Activated T-helper 9 cell treated with anti-CD3 and anti-CD28 coated beads, Interleukin-2, amount 50 U/mL, for 16 hours (primary cell): ENCODE data around the gene KRT13.
A peak's percentile ranks its signal among the peaks of the same experiment; 100 is the strongest.
"Not testable (repeated sequence)": the region's sequence is repeated elsewhere in the genome, so short reads cannot be mapped to it uniquely, and the experiment has no call there.

Experiments used
- DNase-seq: peaks from one replicate; pipeline ENCODE4 v3.0.0-alpha.2; 2020; ENCODE audit warnings: low read depth

The KRT13 gene

DNA sequence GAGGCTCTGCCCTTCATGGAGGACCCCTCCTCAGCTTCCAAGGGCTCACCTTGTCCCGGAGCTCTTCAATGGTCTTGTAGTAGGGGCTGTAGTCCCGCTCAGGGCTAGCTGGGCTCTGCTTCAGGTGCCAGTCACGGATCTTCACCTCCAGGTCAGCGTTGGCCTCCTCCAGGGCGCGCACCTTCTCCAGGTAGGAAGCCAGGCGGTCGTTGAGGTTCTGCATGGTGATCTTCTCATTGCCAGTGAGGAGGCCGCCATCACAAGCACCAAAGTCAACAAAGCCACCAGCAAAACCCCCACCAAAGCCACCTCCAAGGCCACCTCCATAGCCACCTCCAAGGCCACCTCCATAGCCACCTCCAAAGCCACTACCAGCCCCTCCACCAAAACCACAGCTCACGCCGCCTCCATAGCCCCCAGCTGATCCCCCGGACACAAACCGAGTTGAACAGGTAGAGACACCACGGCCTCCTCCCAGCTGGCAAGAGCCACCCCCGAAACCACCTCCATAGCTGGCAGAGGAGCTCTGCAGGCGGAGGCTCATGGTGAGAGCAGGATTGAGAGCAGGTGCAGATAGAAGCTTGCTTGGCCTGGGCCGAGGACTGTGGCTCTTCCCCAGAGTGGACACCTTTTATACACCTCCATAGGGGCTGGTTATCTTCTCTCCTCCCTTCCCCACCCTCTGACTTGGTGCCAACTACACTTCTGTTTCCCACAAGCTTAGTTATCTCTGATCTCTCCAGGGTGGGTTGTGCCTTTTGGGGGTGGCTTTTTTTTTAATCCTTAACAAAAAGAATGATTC, at the start of gene KRT13:
KRT13 (minus strand) TSS at position 606 of the 802 bp plus-strand sequence; CDS start at position 544, 62 bp downstream.
- DNase-seq: no peak

DNA sequence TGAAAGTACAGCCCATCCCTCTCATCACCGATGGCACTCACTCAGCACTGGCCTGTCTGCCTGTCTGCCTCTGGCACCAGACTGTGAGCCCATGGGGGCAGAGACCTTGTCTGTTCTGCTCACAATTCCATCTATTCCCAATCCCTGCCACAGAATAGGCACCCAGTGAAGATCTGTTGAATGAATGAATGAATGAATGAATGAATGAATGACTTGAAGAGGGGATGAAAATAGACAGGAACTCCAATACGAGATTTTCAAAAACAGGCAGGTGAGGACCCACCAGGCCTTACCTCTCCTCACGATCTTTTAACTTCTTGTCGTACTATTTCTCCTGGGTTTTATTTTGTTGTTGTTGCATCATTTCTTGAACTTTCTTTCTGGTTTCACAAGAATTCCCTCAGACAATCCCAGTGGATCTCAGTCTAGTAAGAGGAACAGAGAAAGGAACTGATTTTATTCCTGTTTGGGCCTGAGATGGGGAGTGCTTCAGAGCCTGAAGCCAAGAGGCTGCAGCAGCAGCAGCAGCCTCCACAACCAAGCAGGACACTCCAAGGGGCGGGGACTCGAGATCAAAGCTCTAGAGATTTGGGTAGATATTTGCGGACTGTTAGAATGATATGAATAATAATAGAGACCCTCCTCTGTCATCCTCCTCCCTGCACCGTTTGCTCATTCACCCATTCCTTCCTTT, 48.7 kb upstream of the KRT13 start:
- DNase-seq: no peak

DNA sequence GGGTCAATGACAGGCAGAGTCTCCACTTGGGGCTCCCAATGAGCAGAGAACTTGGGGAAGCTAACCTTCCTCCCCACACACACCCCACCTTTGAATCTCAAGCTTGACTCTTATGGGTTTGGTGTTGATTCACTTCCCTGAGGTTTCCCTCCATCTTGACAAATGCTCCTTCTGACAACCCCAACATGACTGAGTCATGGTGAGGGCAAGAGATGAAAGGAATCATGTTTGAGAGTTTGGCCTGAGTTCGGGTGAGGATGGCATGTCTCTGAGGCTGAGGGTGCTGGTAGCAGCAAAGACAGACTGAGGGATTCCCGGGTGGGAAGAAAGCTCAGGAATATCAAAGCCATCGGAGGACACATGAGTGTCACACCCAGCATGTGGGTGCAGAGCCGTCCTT, 47.8 kb upstream of the KRT13 start:
- DNase-seq: no peak

DNA sequence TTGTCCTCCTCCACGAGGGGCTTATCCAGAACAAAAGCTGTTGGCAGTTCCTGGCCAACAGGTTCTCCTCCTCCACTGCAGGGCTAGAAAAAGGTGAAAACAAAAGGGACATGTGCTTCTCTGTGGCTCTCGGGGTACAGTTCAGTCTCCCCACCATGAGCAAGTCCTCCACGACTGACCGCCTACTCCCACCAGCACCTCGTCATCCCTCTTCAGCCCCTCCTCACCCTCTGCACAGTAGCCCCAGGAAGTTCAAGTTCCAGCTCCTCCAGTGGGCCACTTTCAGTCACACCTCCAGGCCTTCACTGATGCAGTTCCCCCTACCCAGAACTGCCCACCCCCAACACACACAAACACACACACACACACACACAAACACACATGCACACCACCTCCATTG, 47.0 kb upstream of the KRT13 start:
- DNase-seq: no peak

DNA sequence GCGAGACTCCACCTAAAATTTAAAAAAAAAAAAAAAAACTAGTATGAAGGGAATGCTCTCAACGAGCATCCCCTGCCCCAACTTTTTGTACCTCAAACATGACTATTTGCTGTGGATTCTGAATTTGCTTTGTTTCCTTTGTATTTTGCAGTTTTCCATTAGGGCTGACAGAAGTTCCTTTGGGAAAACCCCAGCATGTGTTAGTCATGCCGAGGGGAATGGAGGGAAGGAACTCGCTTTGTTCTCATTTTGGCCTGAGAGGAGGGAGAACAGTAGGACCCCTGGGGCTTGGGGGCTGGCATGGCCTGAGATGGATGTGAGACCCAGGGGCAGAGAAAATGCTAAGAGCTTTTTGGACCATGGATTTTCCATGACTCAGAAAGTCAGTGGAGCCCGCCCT, 46.0 kb upstream of the KRT13 start:
- DNase-seq: no peak

DNA sequence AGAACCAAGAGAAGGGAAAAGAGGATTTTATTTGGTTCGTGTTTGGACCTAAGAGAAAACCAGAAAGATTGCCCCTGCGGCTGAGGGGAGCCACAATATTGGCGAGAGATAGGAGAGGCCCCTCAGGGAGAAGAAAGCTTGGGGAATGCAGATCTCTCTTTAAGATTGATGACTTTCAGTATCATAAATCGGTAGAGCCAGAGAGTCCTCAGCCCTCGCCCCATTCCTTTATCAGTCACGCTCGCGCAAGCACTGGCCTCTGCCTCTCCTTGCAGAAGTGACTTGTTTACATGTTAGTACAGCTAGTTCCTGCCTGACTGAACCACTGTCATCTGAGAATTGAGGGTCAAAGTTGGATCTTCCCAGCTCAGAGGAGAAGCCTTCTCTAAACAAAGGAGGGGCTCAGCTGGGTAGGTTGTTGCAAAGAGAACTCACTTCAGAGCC, 44.2 kb upstream of the KRT13 start:
- no peak for DNase-seq

DNA sequence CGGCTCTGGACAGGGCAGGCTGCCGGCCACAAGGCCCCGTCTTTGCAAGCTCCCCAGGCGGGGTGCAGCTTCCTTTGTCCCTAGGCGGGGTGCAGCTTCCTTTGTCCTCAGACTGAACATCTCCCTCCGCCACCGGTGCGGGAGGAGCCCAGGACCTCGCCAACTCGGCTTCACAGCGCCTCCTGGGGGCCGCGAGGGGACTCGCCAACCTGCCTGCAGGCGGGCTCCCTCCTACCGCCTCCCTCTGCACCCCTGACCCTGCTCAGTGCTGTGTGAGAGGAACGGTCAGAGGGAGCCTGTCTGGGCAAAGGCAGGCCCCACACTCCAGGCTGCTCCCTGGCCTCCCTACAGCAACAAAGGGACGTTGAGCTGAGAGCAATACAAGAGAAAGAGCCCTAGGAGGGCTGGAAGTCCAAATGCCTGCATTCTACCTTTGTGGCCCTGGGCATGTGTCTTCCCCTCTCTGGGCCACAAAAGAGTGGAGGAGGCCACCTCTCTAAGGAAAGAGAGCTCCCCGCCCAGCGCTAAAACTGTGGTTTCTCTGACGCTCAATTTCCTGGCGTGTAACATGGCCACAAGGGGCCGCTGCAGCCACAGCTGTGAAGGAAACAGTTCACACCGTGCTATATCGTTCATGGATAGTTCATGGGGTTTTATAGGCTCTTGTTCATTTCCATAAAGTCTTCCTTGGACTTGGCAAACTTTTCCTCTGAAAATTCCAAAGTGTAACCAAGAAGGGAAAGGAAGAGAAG, 43.6 kb upstream of the KRT13 start:
- peak; percentile 69 for DNase-seq

DNA sequence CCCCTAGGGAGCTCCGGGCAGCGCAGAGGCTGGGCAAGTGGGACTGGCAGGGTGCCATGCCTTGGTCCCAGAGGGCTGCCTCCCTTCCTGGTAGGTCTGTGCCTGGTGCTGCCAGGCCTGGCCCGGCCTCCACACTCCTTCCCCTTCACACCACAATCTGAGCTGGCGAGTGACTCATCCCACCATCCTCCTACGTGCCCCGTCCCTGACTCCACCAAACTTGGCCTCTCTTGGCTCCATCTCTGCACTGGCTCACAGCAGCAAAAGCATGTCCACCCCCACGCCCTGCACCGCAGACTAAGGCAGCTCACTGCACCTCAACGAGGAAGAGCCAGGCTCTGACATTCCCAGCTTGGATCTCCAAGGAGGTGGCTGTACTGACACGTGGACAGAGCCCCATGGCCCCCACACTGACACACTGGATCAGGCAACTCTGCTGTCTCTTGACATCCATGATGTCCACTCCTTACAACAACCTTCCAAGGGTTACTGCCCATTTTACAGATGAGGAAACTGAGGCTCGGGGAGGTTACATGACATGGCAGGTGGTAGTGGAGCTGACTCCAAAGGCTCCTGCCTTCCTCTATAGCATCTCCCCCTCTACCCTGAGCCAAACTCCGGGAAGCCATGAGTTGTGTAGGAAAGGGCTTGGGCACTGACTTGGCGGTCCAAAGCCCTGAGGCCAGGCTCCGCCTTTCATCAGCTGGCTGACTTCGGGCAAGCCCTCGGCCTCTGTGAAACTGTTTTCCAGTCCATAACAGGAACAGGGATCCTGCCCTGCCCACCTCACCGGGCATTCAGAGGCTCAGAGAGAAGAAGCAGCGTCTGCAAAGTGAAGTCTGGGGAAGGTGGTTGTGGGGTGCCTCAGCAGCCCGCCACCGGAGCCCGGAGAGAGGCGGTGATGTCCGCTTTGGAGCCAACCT, 42.8 kb upstream of the KRT13 start:
- DNase-seq: peak; percentile 38

DNA sequence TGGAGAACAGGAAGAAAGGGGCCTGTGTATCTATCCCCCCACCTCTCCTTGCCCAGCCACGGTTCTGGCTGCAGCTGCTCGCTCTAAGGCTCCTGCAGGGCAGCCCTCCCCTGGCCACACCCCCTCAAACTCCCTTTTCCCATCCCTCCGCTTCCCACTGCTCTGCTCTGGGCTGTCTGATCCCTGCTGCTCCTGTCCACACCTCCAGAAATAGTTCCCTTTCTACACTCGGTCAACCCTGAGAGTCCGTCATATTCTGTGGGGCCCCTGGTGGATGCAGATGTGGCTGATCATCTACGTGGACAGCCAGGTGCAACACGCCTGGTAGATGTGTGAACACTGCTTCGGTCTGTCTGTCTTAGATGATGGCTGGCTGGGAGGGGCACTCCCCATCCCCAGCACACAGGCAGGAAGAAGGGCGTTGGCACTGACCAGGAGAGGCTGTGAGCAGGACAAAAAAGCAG, 42.0 kb upstream of the KRT13 start:
- no peak for DNase-seq

DNA sequence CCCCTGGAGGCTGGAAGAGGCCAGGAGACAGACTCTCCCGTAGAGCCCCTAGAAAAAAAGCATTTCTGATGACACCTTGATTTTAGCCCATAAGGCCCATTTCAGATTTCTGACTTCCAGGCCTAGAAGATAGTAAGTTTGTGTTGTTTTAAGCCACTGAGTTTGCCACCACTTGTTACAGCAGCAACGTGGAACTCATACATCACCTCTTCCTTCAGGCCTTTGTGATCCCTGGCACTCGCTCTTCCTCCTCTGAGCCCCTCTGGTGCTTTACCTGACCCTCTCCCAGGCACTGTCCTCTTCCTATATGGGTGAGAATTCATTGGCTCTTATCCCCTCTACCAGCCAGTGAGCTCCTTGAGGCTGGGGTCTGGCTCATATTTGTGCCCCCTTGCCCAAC, 41.4 kb upstream of the KRT13 start:
- no peak for DNase-seq

DNA sequence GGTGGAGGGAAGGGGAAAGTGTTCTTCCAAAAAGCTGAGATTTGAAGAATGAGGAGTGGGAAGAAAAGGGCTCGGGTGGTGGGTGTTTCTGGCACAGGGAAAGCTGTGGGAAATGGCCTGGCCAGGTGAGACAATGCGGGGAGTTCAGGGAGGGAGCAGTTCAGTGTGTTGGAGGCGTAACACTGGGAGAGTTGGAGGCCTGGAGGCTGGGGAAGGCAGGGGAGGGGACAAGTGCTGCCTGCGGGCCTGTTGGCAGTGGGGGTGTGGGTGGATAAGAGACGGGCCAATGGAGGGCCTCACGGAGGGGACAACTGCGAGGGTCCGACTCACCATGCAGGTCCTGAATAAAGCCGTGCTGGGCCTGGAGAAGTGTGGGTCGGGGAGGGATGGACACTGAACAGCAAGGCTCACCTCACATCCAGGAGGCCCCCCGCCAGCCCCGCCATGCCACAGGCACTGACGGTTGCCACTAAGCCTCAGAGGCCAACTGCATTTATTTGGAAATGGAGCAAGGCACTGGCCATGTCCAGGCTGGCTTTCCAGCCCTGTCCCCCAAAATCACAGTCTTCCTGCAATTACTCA, 40.5 kb upstream of the KRT13 start:
- DNase-seq: no peak

DNA sequence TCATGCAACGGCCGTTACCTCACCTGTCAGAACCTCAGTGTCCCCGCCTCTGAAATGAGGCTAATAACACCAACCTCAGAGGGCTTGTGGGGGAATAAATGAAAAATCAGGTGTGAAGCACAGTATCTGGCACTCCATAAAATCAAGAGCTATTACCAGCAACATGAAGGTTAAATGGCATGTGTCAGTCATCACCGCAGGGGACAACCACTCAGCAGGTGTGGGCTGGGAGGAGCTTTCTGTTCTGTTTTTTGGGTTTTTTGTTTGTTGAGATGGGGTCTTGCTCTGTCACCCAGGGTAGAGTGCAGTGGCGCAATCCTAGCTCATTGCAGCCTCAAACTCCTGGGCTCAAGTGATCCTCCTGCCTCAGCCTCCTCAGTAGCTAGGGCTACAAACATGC, 39.5 kb upstream of the KRT13 start:
- no peak for DNase-seq

DNA sequence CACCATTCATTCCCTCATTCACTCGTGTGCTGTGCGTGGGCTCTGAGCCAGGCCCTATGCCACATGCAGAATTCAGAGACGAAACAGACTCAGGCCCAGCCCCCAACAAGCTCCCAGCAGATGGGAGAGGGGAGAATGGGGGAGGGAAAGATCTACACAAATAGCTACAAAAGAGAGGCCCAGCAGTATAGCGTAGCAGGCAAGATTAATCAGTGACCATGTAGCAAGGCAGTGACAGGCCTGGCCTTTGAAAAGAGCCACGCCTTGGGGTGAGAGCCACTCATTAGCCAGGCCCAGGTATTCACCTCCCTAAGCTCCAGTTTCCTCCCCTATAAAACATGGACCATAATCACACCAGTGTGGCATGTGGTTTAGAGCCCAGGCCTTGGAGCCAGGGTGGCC, 39.1 kb upstream of the KRT13 start:
- no peak for DNase-seq

DNA sequence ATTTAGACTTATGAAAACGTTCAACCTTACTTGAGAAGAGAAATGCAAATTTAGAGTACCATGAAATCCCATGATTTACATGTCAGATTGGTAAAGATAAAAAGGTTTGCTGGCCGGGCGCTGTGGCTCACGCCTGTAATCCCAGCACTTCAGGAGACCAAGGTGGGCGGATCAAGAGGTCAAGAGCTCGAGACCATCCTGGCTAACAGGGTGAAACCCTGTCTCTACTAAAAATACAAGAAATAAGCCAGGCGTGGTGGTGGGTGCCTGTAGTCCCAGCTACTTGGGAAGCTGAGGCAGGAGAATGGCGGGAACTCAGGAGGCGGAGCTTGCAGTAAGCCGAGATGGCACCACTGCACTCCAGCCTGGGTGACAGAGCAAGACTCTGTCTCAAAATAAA, 37.4 kb upstream of the KRT13 start:
- not testable (repeated sequence) for DNase-seq

DNA sequence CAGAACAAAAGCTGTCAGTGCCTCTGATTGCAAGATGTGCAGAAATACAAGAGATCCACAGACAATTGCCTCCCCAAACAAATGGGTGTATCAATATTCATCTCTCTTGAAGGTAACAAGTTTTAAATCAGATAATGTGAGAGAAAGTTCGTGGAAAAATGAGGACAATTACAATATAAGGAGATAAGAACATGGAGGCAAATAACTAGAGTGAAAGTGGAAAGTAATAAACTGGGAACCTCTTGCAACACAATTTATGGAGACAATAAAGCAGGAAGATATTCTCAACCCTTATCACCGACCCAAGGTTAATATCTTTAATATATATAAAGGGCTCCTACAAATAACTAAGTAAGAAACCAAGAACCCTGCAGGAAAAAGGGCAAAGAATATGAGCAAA, 36.9 kb upstream of the KRT13 start:
- no peak for DNase-seq

DNA sequence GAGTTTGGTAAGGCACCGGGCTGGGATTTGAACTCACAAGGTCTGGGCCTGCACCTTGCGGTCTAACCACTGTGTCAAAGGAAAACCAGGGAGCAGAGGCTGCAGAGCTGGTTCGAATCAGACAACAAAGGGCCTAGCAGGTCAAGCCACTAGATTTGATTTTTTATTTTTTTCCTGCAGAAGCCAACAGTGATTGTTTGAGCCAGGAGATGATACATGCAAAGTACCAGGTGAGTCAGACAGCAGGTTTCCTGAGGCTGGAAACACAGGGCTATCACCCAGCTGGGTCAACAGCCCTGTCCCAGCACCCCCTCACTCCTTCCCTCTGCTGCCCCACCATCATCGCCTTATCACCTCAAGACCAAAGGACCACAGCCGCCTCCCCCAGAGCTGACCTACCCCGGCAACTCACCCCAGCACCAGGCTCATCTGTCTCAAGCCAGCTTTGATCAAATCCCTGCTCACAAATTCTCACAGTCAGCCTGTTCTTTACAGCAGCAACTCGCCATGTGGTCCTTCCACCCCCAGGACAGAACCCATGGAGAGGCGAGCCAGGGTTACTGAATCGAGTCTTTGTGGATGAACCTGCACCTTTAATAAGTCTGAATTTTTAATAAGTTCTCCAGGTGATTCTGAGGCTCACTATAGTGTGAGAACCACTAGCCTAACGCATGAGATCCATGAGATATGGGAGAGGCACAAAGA, 35.7 kb upstream of the KRT13 start:
- no peak for DNase-seq

DNA sequence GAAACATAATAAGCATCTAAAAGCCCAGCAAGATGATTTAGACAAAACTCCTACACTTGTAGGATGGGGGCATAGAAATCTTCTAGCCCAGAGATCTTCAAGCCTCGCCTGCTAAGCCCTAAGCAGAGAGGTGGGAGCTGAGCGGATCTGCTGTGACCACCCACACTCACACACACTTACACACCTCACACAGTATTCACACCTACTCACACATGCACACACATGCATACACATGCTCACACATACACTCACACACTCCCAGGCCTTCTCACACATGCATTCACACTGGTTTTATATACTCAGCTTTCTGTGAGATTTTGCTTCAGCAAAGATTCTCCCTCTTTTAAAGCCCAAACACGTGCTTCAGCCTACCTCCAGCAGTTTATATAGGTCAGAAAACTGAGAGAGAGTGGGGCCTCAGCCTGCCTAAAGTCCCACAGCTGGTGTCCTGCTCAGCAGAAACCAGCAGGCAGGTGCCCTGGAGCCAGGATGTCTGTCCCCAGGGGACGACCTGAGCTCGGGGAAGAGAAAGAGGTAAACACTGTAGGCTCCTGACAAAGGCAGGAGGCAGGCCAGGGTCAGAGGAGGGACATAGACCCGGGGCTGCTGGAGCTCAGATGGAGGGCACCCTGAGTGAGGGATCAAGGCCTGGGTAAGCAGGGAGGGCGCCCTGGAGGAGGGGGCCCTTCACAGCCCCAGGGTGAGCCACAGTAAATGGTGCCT, 34.7 kb upstream of the KRT13 start:
- DNase-seq: no peak

DNA sequence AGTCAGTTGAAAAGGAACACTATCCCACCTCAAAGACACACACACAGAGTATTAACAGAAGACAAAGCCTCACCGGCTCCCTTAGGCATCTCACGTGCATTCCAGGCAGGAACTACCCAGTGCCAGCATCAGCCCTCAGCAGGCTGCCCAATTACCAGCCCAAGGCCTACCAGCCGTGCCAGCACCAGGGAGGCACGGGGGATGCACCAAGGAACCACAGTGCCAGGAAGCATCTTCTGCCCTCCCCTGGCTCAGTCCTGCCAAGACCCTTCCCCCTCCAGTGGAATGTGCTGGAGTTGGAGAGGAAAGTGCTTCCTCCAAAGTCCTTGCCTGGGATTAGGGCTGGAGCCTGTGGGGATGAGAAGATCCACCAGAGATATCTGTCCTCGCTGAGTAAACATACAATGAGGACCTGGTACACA, 33.7 kb upstream of the KRT13 start:
- DNase-seq: no peak

DNA sequence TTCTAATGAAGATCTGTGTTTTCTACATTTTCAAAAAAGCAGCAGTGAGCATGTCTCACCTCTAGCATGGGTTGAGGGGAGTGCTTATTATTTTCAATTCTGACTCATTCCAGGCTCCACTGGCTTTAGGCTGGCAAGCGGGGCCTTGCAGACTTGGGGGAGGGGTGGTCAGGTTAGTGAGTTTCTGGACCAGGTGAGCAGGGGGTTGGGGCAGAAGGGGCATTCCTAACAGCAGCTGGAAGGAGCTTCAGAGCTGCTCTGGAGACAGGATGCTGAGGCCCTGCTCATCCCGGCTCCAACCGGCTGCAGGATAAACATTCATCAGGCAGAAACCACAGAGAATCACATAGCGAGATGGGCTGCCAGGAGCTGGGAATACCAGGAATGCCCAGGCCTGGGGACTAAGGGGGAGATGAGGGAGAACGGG, 33.2 kb upstream of the KRT13 start:
- no peak for DNase-seq

DNA sequence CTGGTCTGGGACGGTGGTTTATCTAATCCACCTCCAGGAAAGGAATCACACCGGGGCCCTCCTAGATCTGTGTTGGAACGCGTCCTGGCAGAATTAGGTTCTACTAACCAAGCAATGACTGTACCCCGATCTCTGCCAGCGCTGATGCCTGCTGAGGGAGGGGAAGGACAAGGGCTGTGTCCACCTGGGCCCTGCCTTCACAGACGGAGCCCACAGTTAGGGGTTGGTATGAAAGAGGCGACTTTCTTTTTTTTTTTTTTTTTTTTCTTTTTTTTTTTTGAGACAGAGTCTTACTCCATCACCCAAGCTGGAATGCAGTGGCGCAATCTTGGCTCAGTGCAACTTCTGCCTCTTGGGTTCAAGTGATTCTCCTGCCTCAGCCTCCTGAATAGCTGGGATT, 32.6 kb upstream of the KRT13 start:
- DNase-seq: no peak
